ENCODE results near the gene TNRC6C.

Gene TNRC6C

DNA sequence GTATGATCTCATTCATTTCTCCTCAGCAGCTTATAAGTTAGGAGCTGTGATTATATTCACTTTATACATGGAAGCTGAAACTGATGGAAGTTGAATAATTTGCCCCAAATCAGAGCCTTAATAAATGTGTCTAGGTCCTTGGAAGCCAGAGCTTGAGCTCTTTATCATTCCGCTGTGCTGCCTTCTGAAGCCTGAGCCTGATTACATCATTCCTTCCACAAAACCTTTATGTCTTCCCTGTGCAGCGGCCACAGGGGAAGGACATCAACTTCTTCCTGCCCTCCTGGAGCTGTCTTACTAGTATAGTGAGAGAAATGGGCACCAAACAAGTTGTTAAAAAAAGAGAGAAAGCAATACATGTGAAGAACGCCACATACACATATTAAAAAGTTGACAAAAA lies 6.8 kb downstream of the TNRC6C start:
- TF ChIP-seq GATA2 (IDR thresholded peaks at IDR 0.05; ENCODE audit: low read depth, low read length) (no peak), GATA3 (IDR thresholded peaks at IDR 0.05; ENCODE audit: low read depth, low read length) (no peak)

DNA sequence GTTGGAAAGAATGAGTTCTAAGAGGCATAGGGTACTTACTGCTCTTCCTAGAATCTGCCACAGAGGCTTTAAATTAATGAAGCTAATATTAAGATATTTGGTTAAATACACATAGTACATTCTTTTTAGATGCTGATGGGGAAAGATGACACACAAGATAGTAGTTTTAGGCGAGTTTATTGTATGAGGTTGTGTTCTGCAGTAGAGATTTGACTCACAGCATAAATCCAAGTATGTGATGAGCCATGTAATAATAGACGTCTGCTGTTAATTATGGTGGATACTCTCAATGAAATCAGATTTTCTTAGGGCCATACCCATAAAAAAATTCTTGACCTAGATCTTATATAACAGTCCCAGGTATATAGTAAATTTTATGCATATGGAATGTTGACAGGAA lies 8.0 kb downstream of the TNRC6C start:
- TF ChIP-seq GATA2 (IDR thresholded peaks at IDR 0.05; ENCODE audit: low read depth, low read length) (no peak), GATA3 (IDR thresholded peaks at IDR 0.05; ENCODE audit: low read depth, low read length) (peak; percentile 31; the same call in 1 of the 2 replicates)

- no peak for TF ChIP-seq GATA2 (IDR thresholded peaks at IDR 0.05; ENCODE audit: low read depth, low read length)
- TF ChIP-seq GATA3 (IDR thresholded peaks at IDR 0.05; ENCODE audit: low read depth, low read length), result no peak
Observed at GRCh38 chr17:77968788-77969187, 10.3 kb downstream of the TNRC6C start.

GRCh38 chr17:77973953-77974352 lies 15.4 kb downstream of the TNRC6C start:
- no peak for TF ChIP-seq GATA2 (IDR thresholded peaks at IDR 0.05; ENCODE audit: low read depth, low read length)
- no peak for TF ChIP-seq GATA3 (IDR thresholded peaks at IDR 0.05; ENCODE audit: low read depth, low read length)

- no peak for TF ChIP-seq GATA2 (IDR thresholded peaks at IDR 0.05; ENCODE audit: low read depth, low read length)
- TF ChIP-seq GATA3 (IDR thresholded peaks at IDR 0.05; ENCODE audit: low read depth, low read length), result no peak
Observed at GRCh38 chr17:77974396-77974795, 15.9 kb downstream of the TNRC6C start.

DNA sequence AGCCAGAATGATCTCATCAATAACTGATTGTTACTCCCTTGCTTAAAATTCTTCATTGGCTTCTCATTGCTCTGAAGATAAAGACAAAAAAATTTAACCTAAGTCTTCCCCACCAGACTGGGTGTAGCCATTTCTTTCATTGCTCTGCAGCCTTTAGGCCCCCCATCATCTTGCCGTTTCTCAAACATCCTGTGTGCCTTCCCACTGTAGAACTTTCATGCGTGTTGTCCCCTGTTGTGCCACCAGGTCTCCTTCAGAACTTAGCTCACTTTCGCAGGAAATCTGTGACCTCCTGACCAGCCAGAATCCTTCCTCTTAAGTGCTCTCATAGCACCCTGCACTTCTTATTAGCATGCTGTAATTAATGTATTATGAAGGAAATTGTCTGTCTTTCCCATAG lies 31.8 kb downstream of the TNRC6C start:
- TF ChIP-seq GATA2 (IDR thresholded peaks at IDR 0.05; ENCODE audit: low read depth, low read length) (no peak), GATA3 (IDR thresholded peaks at IDR 0.05; ENCODE audit: low read depth, low read length) (no peak)

DNA sequence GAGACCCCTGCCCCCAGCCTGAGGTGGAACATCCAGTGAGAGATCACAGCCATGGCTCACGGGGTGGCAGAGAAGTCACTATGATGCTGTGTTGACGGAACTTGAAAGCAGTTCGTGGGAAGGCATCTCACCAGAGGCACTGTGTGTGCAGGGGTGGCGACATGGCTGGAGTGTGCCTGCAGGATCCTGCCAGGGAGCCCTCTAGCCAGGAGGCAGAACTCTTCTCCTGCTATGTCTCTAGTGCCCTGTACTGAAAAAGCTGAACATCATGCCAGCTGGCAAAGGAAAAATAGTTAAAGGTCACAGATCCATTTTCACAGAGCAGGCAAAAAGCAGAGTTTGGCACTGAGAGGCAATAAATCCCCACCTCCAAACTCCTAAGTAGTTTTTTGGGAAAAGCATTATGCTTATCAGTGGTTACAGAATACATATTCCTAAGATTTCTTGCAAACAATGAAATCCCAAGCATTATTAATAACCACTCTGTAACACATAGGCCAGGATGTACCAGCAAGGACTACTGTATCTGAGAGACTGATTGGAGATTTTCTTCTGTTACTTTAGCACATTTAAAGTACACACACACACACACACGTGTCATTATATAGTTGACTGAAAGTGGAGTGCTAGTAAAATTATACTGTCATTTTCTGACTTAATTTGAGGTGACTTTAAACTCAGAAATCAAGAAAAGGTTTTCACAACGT lies 36.8 kb downstream of the TNRC6C start:
- TF ChIP-seq GATA2 (IDR thresholded peaks at IDR 0.05; ENCODE audit: low read depth, low read length) (no peak), GATA3 (IDR thresholded peaks at IDR 0.05; ENCODE audit: low read depth, low read length) (no peak)

GRCh38 chr17:77996256-77996655 lies 37.8 kb downstream of the TNRC6C start:
- no peak for TF ChIP-seq GATA2 (IDR thresholded peaks at IDR 0.05; ENCODE audit: low read depth, low read length)
- no peak for TF ChIP-seq GATA3 (IDR thresholded peaks at IDR 0.05; ENCODE audit: low read depth, low read length)

GRCh38 chr17:77999413-78000173 lies 41.1 kb downstream of the TNRC6C start:
- TF ChIP-seq GATA2 (IDR thresholded peaks at IDR 0.05; ENCODE audit: low read depth, low read length) (no peak), GATA3 (IDR thresholded peaks at IDR 0.05; ENCODE audit: low read depth, low read length) (no peak)

DNA sequence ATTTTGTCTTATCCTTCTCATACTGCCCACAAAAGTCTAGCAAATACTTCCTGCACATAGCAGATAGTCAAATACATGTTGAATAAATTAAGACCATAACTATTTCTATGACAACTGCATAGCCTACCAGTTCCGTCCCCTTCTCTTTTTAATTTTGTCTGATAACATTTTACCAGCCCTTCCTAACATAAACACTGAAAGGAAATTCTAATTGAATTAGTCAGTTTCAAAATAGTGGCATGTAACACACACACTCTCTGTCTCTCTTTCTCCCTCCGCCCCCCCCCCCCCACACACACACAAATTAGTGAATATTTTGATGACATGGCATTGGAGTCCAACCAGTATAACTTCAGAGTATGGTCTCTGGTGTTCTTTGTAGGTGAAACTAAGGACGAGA lies 41.8 kb downstream of the TNRC6C start:
- TF ChIP-seq GATA3 (IDR thresholded peaks at IDR 0.05; ENCODE audit: low read depth, low read length), result no peak
- TF ChIP-seq GATA2 (IDR thresholded peaks at IDR 0.05; ENCODE audit: low read depth, low read length), result no peak

GRCh38 chr17:78001182-78001581 lies 42.7 kb downstream of the TNRC6C start:
- TF ChIP-seq GATA2 (IDR thresholded peaks at IDR 0.05; ENCODE audit: low read depth, low read length) (no peak), GATA3 (IDR thresholded peaks at IDR 0.05; ENCODE audit: low read depth, low read length) (no peak)

DNA sequence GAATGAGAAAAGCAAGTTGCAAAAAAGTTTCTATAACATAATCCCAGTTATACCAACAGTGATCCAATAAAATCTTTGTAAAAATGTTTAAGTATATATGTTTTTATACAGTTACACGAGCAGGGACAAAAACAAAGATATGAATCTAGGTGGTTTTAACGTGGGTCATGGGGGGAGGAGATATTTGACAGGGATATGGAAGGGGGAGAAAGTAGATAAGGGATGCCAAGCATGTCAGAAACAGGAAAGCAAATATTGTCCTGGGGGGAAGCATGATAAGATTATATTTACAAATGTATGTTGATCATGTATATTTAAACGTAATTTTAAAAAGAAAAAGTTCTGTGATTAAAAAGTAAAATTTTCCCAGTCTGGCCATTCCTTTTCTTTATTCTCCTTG lies 43.1 kb downstream of the TNRC6C start:
- TF ChIP-seq GATA2 (IDR thresholded peaks at IDR 0.05; ENCODE audit: low read depth, low read length) (peak; percentile 52; the same call in 1 of the 2 replicates), GATA3 (IDR thresholded peaks at IDR 0.05; ENCODE audit: low read depth, low read length) (peak; percentile 60; the same call in 1 of the 2 replicates)

- TF ChIP-seq GATA2 (IDR thresholded peaks at IDR 0.05; ENCODE audit: low read depth, low read length), result no peak
- no peak for TF ChIP-seq GATA3 (IDR thresholded peaks at IDR 0.05; ENCODE audit: low read depth, low read length)
Observed at GRCh38 chr17:78002166-78002565, 43.7 kb downstream of the TNRC6C start.

DNA sequence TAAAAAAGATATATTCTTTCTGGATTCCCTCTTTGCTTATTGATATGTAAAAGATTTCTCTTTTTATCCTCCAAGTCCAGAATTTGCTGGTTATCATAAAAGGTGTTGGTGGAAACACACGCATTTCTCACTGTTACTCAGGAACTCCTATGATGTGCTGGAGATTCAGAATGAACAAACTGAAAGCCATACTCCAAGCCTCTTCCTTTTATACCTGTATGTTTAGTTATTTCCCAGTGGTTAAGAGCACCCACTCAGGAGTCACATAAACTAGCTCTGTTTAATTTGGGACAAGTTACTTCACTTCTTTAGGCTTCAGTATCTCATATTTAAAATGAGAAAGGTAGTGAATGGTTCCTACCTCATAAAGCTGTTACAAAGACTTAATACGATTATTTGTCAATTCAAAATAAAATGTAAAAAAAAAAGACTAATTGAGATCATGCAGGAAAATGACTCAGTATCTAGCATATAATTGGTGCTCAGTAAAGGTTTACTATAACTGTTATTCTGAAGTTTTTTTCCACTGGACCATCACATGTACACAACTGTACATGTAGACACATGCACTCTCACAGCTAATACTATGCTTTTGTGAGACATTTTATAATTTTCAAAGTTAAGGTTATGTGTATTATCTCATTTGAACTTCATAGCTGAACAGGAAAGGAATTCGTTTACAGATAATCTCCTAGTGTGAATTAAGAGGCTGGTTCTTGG lies 47.1 kb downstream of the TNRC6C start:
- TF ChIP-seq GATA3 (IDR thresholded peaks at IDR 0.05; ENCODE audit: low read depth, low read length), result no peak
- no peak for TF ChIP-seq GATA2 (IDR thresholded peaks at IDR 0.05; ENCODE audit: low read depth, low read length)

All from SH-SY5Y (cell line).